Adipose tissue (tissue), 3 donors: ENCODE data around the gene SYT6. TPM values are rescaled to one million over a fixed set of nuclear protein-coding genes. Genes with fewer than 3 reads are reported as not detected.

Source experiments
- H3K27ac ChIP-seq: one replicate; pipeline ENCODE4 v1.5.1; 2013; ENCODE audit warnings: low read depth, low read length
- whole genome bisulfite sequencing, 3 donors: extraction: QIAGEN DNeasy Blood & Tissue Kit; methylation state at CpG; one replicate each; pipeline ENCODE4 v1.1.7; 2013; 5-methylcytosine and 5-hydroxymethylcytosine counted together
- polyA plus RNA-seq, 3 donors: library from polyadenylated mRNA; stranded (reverse); fragments of 200-250 nt; gene quantifications; one replicate each; pipeline ENCODE4 v1.2.3, GENCODE V29; 2013
- donor health status: healthy with polysubstance abuse.
- donor health status: Bipolar disorder and iron deficiency.
- donor health status: healthy.

SYT6 gene
- polyA plus RNA-seq, 3 donors, result 0.01 to 1.7 (median 0.11) TPM

DNA sequence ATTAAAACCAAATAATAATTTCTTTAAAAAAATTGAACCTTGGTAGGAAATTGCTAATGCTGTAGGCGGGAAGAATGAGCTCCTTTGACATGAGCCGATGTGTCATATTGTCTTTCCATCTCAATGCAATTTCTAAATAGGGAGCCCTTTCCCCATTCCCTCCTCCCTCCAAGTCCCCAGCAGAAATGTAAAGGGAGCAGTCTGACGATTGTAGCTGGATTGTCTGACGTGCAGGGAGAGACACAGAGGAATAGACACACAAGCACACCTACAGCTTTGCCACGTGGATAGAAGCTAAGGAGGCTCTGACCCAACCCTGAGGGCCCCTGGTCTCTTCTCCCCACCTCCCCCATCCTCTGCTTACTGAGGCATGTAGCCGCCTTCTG, 3.6 kb upstream of the SYT6 start:
- no peak overlapping the region for H3K27ac ChIP-seq
- WGBS, 3 donors, result 63 to 69% (median 65%) methylated on average over 6 of the region's 6 CpGs

DNA sequence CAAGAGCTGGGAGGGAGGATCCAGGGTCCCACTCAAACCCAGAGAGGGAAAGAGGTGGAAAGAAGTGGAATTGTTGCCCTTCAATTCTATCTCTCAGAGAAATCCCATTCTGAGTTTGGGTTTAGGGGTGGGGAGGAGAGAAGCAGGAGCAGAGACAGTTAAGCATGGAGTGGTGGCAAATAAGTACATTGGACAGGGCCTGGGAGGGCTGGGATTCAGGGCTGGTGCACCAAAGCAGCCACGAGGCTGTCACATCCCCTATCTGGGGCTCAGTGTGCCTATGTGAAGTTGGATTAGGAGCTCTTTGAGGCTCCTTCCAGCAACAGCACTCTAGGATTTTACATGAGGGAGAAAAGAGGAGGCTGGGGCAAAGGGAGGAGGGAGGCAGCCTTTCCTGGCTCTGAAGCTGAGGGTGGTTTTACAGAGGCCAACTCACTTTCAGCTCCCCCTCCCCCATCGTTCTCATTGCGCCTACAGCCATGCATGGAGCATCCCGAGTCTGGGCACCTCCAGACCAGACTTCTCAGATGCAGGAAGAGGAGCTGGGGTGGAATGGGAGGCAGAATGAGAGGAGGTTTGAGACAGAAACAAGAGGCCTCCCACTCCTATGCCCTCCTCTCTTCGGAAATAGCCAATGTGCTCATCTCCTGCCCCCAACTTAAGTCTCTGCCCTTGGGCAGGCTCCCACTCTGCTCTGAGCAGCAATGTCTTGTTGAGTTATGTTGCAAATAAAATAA, 3.0 kb upstream of the SYT6 start:
- WGBS, 3 donors, result 41 to 44% (median 42%) methylated on average over 5 of the region's 5 CpGs
- H3K27ac ChIP-seq, result no peak overlapping the region

- no peak overlapping the region for H3K27ac ChIP-seq
- 45 to 63% (median 58%) methylated on average over 8 of the region's 8 CpGs for WGBS, 3 donors
These were observed 2.0 kb upstream of the SYT6 start for GRCh38 chr1:114155706-114156105.

GRCh38 chr1:114154963-114155322, 1.3 kb upstream of the SYT6 start:
- H3K27ac ChIP-seq, result no peak overlapping the region
- WGBS, 3 donors, result 9 to 26% (median 14%) methylated on average over 19 of the region's 19 CpGs

DNA sequence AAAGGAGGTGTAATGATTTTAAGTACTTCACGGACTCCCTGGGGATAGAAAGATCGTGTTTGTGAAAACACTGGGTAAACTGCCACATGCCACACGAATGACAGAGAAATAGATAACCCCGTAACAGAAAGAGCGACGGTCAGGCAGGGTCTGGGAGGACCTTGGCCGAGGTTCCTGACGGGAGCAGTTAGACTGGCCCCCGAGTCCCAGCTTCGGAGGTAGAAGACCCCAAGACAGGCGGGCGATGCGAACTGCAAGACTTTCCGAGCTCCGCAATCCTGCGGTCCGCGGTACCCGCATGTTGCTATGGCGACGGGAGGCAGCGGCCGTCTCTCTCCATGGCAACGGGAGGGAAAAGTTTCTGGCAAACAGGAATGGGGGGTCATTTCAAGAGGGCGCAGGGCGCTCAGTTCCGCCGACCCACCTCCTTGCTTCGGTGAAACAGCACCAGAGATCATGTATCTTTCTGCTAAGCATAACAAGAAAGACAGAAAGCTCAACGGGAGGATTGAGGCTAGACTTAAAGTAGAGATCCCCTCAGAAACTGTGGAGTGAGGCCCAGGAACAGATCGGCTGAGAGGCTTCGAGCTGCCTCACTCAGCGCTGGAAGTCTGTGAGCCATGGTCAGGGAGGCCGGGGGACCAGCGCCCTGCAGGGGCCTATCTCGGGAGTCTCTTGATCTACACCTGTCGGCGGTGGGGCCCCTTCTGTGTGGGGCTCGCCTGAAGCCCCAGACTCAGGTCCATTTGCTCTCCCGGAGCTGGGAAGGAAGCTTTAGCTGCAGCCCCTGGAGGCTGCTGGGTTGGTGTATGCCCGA, 685 bp upstream of the SYT6 start:
- WGBS, 3 donors, result 5 to 11% (median 8%) methylated on average over 39 to 41 of the region's 41 CpGs
- no peak overlapping the region for H3K27ac ChIP-seq

DNA sequence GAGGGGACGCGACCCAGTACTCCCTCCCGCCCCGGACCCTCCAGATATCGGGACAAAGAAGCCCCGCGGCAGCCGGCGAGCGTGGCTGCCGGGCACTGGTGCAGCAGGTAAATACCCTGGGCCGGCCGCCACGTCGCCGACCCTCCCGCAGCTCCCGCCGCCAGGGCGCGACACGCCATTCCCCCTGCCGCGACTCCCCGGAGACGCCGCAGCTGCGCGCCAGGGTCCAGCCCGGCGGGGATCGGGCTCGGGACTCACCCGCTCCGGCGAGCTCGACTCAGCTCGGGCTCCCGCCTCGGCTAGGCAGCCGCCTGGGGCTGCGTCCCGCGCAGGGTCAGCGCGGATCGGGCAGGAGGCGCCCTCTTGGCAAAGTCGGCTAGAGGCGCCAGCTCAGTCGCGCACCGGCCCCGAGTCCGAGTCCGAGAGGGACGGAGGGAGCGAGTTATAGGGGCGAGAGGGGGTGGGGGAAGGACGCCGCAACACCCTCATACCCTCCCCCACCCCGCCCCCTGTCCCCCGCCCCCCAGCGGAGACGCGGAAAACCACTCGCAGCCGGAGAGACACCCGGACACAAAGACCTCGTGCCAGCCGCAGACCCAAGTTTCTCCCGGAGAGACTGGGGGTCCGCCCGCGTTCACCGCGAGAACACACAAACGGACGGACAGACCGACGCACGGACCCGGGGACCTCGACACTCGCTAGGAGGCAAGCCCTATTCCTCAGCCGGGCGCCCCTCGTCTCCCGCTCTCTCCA, 985 bp downstream of the SYT6 start:
- WGBS, 3 donors, result 1 to 2% (median 2%) methylated on average over 81 to 89 of the region's 89 CpGs
- no peak overlapping the region for H3K27ac ChIP-seq

DNA sequence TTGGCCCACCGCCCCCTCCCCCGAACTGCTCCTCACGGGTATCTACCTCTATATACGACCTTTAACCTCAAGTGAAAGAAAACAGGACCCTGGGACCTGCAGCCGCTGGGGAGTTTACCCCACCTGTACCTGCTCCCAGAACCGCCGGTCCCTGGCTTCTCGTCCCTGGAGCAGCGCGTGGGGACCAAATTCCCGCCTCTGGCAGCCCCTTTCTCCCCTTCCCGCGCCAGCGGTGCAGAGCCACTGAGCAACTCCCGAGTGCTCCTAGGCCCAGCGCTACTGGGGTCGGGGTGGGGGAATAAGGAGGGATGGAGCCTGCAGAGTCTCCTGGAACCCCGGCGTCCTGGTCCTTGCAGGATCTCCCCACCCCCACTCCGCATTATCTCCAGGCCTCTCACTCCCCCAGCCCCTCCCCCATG, 1.6 kb downstream of the SYT6 start:
- H3K27ac ChIP-seq, result no peak overlapping the region
- 8 to 28% (median 23%) methylated on average over 20 of the region's 20 CpGs for WGBS, 3 donors

GRCh38 chr1:114150016-114150415, 3.7 kb downstream of the SYT6 start:
- WGBS, 3 donors, result 58 to 85% (median 79%) methylated on average over 2 of the region's 2 CpGs
- H3K27ac ChIP-seq, result no peak overlapping the region

DNA sequence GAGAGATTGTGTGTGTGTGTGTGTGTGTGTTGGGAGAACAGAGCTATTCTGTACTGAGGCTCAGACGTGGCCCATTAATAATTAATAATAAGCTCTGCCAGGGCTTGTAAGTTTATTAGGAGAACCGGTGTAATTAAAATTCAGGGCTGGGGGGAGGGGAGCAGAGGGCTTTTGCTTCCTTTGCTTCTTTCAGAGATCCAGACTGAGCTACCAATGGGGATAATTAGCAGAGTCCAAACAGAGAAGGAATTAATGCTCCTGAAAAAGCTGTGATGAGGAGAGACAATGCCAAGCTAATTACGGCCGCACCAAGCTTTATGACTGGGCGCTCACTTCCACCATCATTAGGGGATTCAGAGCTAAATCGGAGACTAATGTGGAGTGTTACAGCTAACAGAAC, 4.5 kb downstream of the SYT6 start:
- 63 to 89% (median 84%) methylated on average over 6 of the region's 6 CpGs for WGBS, 3 donors

GRCh38 chr1:114145504-114146151, 8.0 kb downstream of the SYT6 start:
- WGBS, 3 donors, result 83 to 90% (median 86%) methylated on average over 2 of the region's 2 CpGs
- no peak overlapping the region for H3K27ac ChIP-seq

More for the DNA sequence above, 4.5 kb downstream of the SYT6 start:
- H3K27ac ChIP-seq, result no peak overlapping the region

DNA sequence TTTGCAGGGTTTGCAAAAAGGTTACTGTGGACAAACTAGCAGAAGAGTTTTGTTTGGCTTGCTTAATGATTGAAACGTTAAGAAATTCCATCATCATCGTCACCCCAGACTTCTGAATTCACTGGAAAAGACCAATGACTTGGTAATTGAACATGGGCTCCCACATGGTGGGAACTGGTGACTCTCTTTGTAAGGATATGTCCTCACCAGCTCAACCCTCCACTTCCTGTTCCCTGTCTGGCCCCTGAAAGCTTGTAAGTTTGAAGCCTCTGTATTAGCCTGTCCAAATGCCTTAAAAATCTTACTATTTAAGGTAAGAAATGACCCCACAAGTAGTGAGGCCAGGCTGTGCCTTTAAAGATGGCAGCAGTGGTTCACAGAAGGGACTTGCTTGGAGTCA, 9.7 kb downstream of the SYT6 start:
- H3K27ac ChIP-seq, result no peak overlapping the region
- WGBS, 3 donors, result 62 to 86% (median 83%) methylated on average over 2 of the region's 2 CpGs

- WGBS, 3 donors, result 92 to 97% (median 95%) methylated on average over 10 of the region's 10 CpGs
- no peak overlapping the region for H3K27ac ChIP-seq
These were observed 14.1 kb downstream of the SYT6 start for GRCh38 chr1:114139540-114139939.

- no peak overlapping the region for H3K27ac ChIP-seq
- 95 to 96% (median 95%) methylated on average over 15 of the region's 15 CpGs for WGBS, 3 donors
These were observed 16.2 kb downstream of the SYT6 start for GRCh38 chr1:114137497-114137896.

DNA sequence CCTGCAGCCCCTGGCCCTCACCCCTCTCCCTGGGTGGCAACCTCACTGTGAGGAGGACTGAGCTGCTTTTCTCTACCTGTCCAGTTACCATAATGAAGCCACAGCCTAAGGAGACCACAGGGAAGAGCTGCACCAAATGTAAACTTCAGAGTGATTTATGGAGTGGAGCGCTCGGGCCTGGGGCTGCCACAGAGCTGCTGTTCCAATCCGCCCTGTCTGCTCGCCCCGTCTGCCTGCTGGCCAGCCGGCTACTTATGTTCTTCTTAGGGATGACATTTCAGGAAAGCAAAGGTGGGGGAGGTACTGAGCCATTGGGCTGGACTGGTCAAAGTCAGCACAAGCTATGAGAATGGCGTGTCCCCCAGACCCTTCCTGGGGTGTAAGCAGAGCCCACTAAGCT, 17.9 kb downstream of the SYT6 start:
- 77 to 92% (median 89%) methylated on average over 7 of the region's 7 CpGs for WGBS, 3 donors
- no peak overlapping the region for H3K27ac ChIP-seq

DNA sequence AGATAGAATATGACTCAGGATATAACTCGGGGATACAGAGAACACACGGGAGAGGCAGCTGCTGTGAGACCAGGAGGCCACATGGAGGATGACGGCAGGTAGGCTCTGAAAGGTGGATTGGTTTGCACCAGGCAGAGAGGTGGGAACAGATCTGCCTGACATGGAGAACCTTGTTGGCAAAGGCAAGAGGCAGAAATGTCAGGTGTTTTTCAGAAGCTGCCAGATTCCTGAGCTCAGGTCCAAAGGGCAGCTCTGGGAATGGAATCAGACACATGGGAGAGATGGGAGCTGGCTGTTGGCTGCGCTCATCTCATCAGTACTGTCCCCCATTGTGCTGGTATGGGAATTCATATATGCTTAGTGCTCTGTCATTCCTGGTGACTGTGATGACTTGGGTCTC, 19.2 kb downstream of the SYT6 start:
- WGBS, 3 donors, result 55 to 84% (median 74%) methylated on average over 4 of the region's 4 CpGs

GRCh38 chr1:114133129-114133528, 20.5 kb downstream of the SYT6 start:
- 93 to 96% (median 94%) methylated on average over 7 of the region's 7 CpGs for WGBS, 3 donors
- no peak overlapping the region for H3K27ac ChIP-seq

More for the DNA sequence above, 19.2 kb downstream of the SYT6 start:
- H3K27ac ChIP-seq, result no peak overlapping the region

GRCh38 chr1:114131526-114132220, 22.0 kb downstream of the SYT6 start:
- 88 to 92% (median 89%) methylated on average over 4 of the region's 4 CpGs for WGBS, 3 donors
- no peak overlapping the region for H3K27ac ChIP-seq
